Spleen (tissue), 11 donors: ENCODE results near the gene PCDHGB7. TPM values are rescaled to one million over a fixed set of nuclear protein-coding genes. Genes with fewer than 3 reads are reported as not detected.

Experiments used
- DNase-seq: peaks from one replicate; pipeline ENCODE4 v3.0.0-alpha.2; 2020
- H3K27ac ChIP-seq, 8 donors: fragments of 200-600 bp; sonication (generic) in 7 of 8; 1 replicate in 4 of 8; 2 replicates in 4 of 8; pipeline versions ENCODE4 v1.5.0 to v1.8.0; 2016 to 2021; ENCODE audit warnings: inconsistent platforms in 4 of 8, mild to moderate bottlenecking in 4 of 8, moderate library complexity in 1 of 8
- H3K27me3 ChIP-seq, 7 donors: fragments of 200-600 bp; sonication (generic) in 6 of 7; replicated peaks in 1 of 7; 1 replicate in 4 of 7; 2 replicates in 3 of 7; pipeline versions ENCODE4 v1.5.0 to v1.8.0; 2016 to 2021; ENCODE audit warnings: inconsistent platforms in 3 of 7, mild to moderate bottlenecking in 1 of 7
- H3K36me3 ChIP-seq, 6 donors: fragments of 200-600 bp; sonication (generic) in 5 of 6; 1 replicate in 4 of 6; 2 replicates in 2 of 6; pipeline versions ENCODE4 v1.5.0 to v1.8.0; 2016 to 2021; ENCODE audit warnings: inconsistent platforms in 2 of 6
- H3K4me1 ChIP-seq, 6 donors: fragments of 200-600 bp; sonication (generic) in 5 of 6; 1 replicate in 3 of 6; 2 replicates in 3 of 6; pipeline versions ENCODE4 v1.5.0 to v1.8.0; 2016 to 2021; ENCODE audit warnings: inconsistent platforms in 3 of 6
- H3K4me3 ChIP-seq, 8 donors: fragments of 200-600 bp; sonication (generic) in 7 of 8; 1 replicate in 4 of 8; 2 replicates in 4 of 8; pipeline versions ENCODE4 v1.5.0 to v1.8.0; 2016 to 2021; ENCODE audit warnings: inconsistent platforms in 4 of 8, mild to moderate bottlenecking in 4 of 8, moderate library complexity in 2 of 8
- H3K9me3 ChIP-seq, 8 donors: fragments of 200-600 bp; sonication (generic) in 7 of 8; 1 replicate in 4 of 8; 2 replicates in 4 of 8; pipeline versions ENCODE4 v1.5.0 to v1.8.0; 2016 to 2021; ENCODE audit warnings: inconsistent platforms in 4 of 8
- CTCF ChIP-seq, 11 experiments: fragments of 200-600 bp in 7 of 11; fragments of 450-650 bp in 4 of 11; sonication (generic) in 4 of 11; IDR thresholded peaks in 8 of 11; conservative IDR thresholded peaks in 3 of 11; 1 replicate in 7 of 11; 2 replicates in 4 of 11; pipeline versions ENCODE4 v1.4.0 to v1.8.0; 2016 to 2021; ENCODE audit warnings: antibody characterized with exemption in 11 of 11, inconsistent platforms in 4 of 11, mild to moderate bottlenecking in 1 of 11
- POLR2A ChIP-seq, 3 donors: fragments of 450-650 bp; IDR thresholded peaks; one replicate each; pipeline ENCODE4 v1.5.1; 2017; ENCODE audit warnings: antibody characterized with exemption in 3 of 3, mild to moderate bottlenecking in 1 of 3
- POLR2AphosphoS5 ChIP-seq, 3 donors: sonication (generic); formaldehyde crosslinking; IDR thresholded peaks; one replicate each; pipeline ENCODE4 v1.5.1; 2017; ENCODE audit warnings: antibody characterized with exemption in 3 of 3
- WGBS, 5 donors: extraction: QIAGEN DNeasy Blood & Tissue Kit in 3 of 5; methylation state at CpG; one replicate each; pipeline versions ENCODE4 v1.1.5 to v1.1.7; 2013 to 2018; 5-methylcytosine and 5-hydroxymethylcytosine counted together
- intact Hi-C: fragments of 100-400 bp; cut with DNase I; formaldehyde crosslinking; loops from one replicate; pipeline ENCODE4 v1.15.0; 2023; ENCODE audit warnings: low total_unique reads
- polyA plus RNA-seq, 3 donors: library from polyadenylated mRNA; stranded (reverse); fragments of 200-250 nt; gene quantifications; one replicate each; pipeline ENCODE4 v1.2.1, GENCODE V29; 2013
- total RNA-seq, 7 donors: library from RNA; depleted of rRNA in 3 of 7; stranded (reverse); fragments of >200 nt in 3 of 7; fragmentation: NEBNext Ultra II Directional in 4 of 7; extraction: Animal tissue kit (Norgen Biotek cat#: 25700) in 4 of 7; gene quantifications; one replicate each; pipeline versions ENCODE4 v1.1.0 to v1.2.1, GENCODE V29; 2016 to 2021
- donor health status: healthy with polysubstance abuse.
- donor health status: DM: no; HTN: no; CAD: no; lungs with moderate emphysema.
- donor health status: DM: no; HTN: no; CAD: no.
- donor health status: Bipolar disorder and iron deficiency.
- donor health status: healthy.
- donor health status: DM: no; HTN: no; CAD: no.
- donor health status: DM: yes; HTN: yes; CAD: no.

The PCDHGB7 gene
- total and polyA plus RNA-seq, 10 donors = 0.14 to 11.9 (median 6.9) TPM

- Histone ChIP-seq H3K27me3 (no peaks in the 10 kb centered on the region), H3K36me3 (no peaks in the 10 kb centered on the region), H3K4me3 (no peak overlapping the region), H3K4me1 (no peaks in the 10 kb centered on the region), H3K27ac (no peak overlapping the region), H3K9me3 (peaks cover 0 to 92% (median 70%) of the 10 kb centered on the region in 8 donors)
- intact Hi-C loops = no loop called here
- TF ChIP-seq POLR2A (IDR thresholded peaks at IDR 0.05) (no peak), CTCF (IDR thresholded peaks at IDR 0.05 in 8 of 11, conservative IDR thresholded peaks at IDR 0.05 in 3 of 11) (no peak), POLR2AphosphoS5 (IDR thresholded peaks at IDR 0.05) (no peak)
- DNase-seq = no peak
- WGBS, 5 donors = 65 to 71% (median 69%) methylated on average over 10 of the region's 10 CpGs
Observed at GRCh38 chr5:141439411-141440141, 22.1 kb downstream of the PCDHGB7 start.

GRCh38 chr5:141440341-141440740, 22.9 kb downstream of the PCDHGB7 start:
- Histone ChIP-seq H3K36me3 (no peaks in the 10 kb centered on the region), H3K4me3 (no peak overlapping the region), H3K27me3 (no peaks in the 10 kb centered on the region), H3K4me1 (no peaks in the 10 kb centered on the region), H3K9me3 (peaks cover 0 to 92% (median 65%) of the 10 kb centered on the region in 8 donors), H3K27ac (no peak overlapping the region)
- DNase-seq = no peak
- no peak for TF ChIP-seq CTCF (IDR thresholded peaks at IDR 0.05 in 8 of 11, conservative IDR thresholded peaks at IDR 0.05 in 3 of 11)
- no peak for TF ChIP-seq POLR2AphosphoS5 (IDR thresholded peaks at IDR 0.05)
- TF ChIP-seq POLR2A (IDR thresholded peaks at IDR 0.05) = no peak
- WGBS, 5 donors = 92 to 95% (median 94%) methylated on average over 9 of the region's 9 CpGs
- intact Hi-C loops = no loop called here

- H3K27me3 ChIP-seq = no peaks in the 10 kb centered on the region
- no peaks in the 10 kb centered on the region for H3K36me3 ChIP-seq
- 58 to 69% (median 63%) methylated on average over 43 to 50 of the region's 50 CpGs for WGBS, 5 donors
- peak in 1 of 3 donors; percentile 23 for TF ChIP-seq POLR2AphosphoS5 (IDR thresholded peaks at IDR 0.05)
- no peak for TF ChIP-seq CTCF (IDR thresholded peaks at IDR 0.05 in 8 of 11, conservative IDR thresholded peaks at IDR 0.05 in 3 of 11)
- no peak overlapping the region for H3K27ac ChIP-seq
- H3K4me3 ChIP-seq = no peak overlapping the region
- no peaks in the 10 kb centered on the region for H3K4me1 ChIP-seq
- H3K9me3 ChIP-seq = peaks cover 0 to 80% (median 53%) of the 10 kb centered on the region in 8 donors
- DNase-seq = no peak
- intact Hi-C loops = no loop called here
Observed at GRCh38 chr5:141441571-141442170, 24.2 kb downstream of the PCDHGB7 start.

- no peak overlapping the region for H3K4me3 ChIP-seq
- H3K27me3 ChIP-seq = no peaks in the 10 kb centered on the region
- TF ChIP-seq POLR2A (IDR thresholded peaks at IDR 0.05) (no peak), CTCF (IDR thresholded peaks at IDR 0.05 in 8 of 11, conservative IDR thresholded peaks at IDR 0.05 in 3 of 11) (no peak), POLR2AphosphoS5 (IDR thresholded peaks at IDR 0.05) (no peak)
- H3K4me1 ChIP-seq = no peaks in the 10 kb centered on the region
- no peak for DNase-seq
- intact Hi-C loops = no loop called here
- WGBS, 5 donors = 89 to 96% (median 94%) methylated on average over 3 of the region's 3 CpGs
- H3K9me3 ChIP-seq = peaks cover 0 to 21% (median 9%) of the 10 kb centered on the region in 8 donors
- H3K36me3 ChIP-seq = no peaks in the 10 kb centered on the region
- H3K27ac ChIP-seq = no peak overlapping the region
Observed at GRCh38 chr5:141465351-141465750, 47.9 kb downstream of the PCDHGB7 start.
